DMS53 (cell line): Measurements from ENCODE around the gene COPZ1.
"Not testable (repeated sequence)": the region's sequence is repeated elsewhere in the genome, so short reads cannot be mapped to it uniquely, and the experiment has no call there.

Experiments used
- DNase-seq: peaks from one replicate; lab custom pipeline; 2025; lab: John Stamatoyannopoulos, UW

COPZ1 gene

GRCh38 chr12:54324617-54325441 lies at the start of gene COPZ1:
COPZ1 (plus strand) TSS chr12:54325131; CDS start chr12:54325164, 33 bp downstream.
- peak; percentile 100 for DNase-seq

- no peak for DNase-seq
Observed at GRCh38 chr12:54276368-54276767, 48.6 kb upstream of the COPZ1 start.

GRCh38 chr12:54277823-54278276 lies 47.1 kb upstream of the COPZ1 start:
- DNase-seq, result no peak

- DNase-seq, result no peak
Observed at GRCh38 chr12:54279227-54279631, 45.7 kb upstream of the COPZ1 start.

GRCh38 chr12:54279632-54280467 lies 45.1 kb upstream of the COPZ1 start, which contains the start of gene CBX5:
CBX5 (minus strand) TSS chr12:54280122; CDS start chr12:54257650, 22,472 bp downstream.
- peak; percentile 99 for DNase-seq

- peak; percentile 100 for DNase-seq
Observed at GRCh38 chr12:54280468-54281260, 44.3 kb upstream of the COPZ1 start, which contains the start of gene HNRNPA1. HNRNPA1 (plus strand) TSS chr12:54280726; CDS start chr12:54280808, 82 bp downstream.

- not testable (repeated sequence) for DNase-seq
Observed at GRCh38 chr12:54281261-54281638, 43.7 kb upstream of the COPZ1 start.

GRCh38 chr12:54281694-54282093 lies 43.2 kb upstream of the COPZ1 start:
- DNase-seq, result not testable (repeated sequence)

- peak; percentile 45 for DNase-seq
Observed at GRCh38 chr12:54282949-54283593, 41.9 kb upstream of the COPZ1 start.

GRCh38 chr12:54284070-54284780 lies 40.7 kb upstream of the COPZ1 start:
- not testable (repeated sequence) for DNase-seq

GRCh38 chr12:54285150-54286041 lies 39.5 kb upstream of the COPZ1 start:
- peak; percentile 47 for DNase-seq

GRCh38 chr12:54286042-54287030 lies 38.6 kb upstream of the COPZ1 start:
- DNase-seq, result peak; percentile 60

GRCh38 chr12:54287261-54288157 lies 37.4 kb upstream of the COPZ1 start:
- peak; percentile 68 for DNase-seq

- DNase-seq, result no peak
Observed at GRCh38 chr12:54292083-54292930, 32.6 kb upstream of the COPZ1 start.

GRCh38 chr12:54292931-54293241 lies 32.0 kb upstream of the COPZ1 start:
- DNase-seq, result no peak

GRCh38 chr12:54294152-54294952 lies 30.6 kb upstream of the COPZ1 start:
- DNase-seq, result peak; percentile 79
